GM18951 (cell line): ENCODE measurements around the gene ZNF81.
"Not testable (repeated sequence)": the region's sequence is repeated elsewhere in the genome, so short reads cannot be mapped to it uniquely, and the experiment has no call there.

Experiments
- POLR2A ChIP-seq: IDR thresholded peaks from 4 replicates; pipeline ENCODE4 v1.6.1; 2011; ENCODE audit warnings: mild to moderate bottlenecking; ENCODE audit not compliant: insufficient read length, insufficient read depth; ENCODE audit errors: extremely low read depth
- in situ Hi-C: fragments of 300-500 bp; cut with MboI; formaldehyde crosslinking; loops from one replicate; pipeline ENCODE4 v1.12.0; 2022; ENCODE audit warnings: low sequenced_read_pairs, mixed read lengths, inconsistent platforms; ENCODE audit not compliant: unreplicated experiment

Gene ZNF81

DNA sequence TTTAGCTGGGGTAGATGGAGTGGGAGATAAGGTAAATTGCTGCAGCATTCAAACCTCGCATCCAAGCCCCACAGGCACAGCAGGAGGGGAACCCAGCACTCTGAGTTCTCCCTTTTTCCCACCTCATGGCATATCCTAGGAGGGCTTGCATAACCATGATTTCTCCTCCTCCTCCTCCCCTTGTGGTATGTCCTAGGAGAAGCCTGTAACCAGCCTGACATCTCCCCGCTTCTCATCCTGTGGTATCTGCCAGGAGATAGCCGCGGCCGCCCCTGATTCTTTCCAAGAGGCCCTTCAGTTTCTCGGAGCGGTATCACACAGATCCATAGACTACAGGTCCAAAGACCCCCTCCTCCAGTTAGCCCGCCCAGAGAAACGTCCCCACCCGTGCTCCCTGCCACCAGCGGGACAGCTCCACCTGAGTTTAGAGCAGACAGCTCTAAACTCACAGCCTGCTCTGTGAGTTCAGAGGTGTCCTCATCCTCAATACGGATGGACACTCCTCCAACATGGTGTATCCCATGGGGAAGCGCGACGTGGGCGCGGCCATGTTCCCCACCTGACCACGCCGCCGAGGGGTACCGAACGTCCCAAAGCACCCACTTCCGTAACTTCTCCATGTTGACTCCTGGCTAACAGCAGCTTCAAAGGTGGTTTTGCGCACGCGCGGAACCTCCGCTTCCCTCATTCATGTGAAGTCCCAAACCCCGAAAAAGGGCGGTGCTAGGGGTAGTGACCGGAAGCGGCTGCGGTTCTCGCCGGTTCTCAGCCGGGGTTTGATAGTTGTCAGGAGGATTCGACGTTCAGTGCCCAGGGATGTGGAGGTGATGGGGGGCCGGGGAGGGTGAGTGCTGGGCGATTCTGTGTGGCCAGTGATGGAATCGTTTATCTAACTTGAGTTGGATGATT, at the start of gene ZNF81:
ZNF81 (plus strand) TSS at position 739 of the 909 bp plus-strand sequence. CDS start 9,366 bp downstream, outside the sequence.
- peak; percentile 65 for TF ChIP-seq POLR2A
- in situ Hi-C loops: loop anchor here (25.0 kb wide), 1 partner anchor 201 kb away; no protein-coding TSS in a partner anchor

DNA sequence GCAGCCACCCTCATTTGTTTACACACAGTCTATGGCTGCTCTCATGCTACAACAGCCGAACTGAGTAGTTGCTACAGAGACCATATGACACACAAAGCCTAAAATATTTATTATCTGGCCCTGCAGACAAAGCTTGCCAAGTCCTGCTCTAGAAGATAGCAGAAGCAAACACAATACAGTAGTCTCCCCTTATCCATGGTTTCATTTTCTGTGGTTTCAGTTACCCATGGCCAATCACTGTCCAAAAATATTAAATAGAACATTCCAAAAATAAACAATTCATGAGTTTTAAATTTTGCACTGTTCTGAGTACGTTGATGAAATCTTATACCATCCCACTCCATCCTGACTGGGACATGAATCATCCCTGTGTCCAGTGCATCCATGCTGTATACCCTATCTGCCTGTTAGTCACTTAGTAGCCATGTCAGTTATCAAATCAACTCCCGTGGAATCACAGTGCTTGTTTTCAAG, 40.2 kb upstream of the ZNF81 start:
- in situ Hi-C loops: no loop called here
- TF ChIP-seq POLR2A: no peak

DNA sequence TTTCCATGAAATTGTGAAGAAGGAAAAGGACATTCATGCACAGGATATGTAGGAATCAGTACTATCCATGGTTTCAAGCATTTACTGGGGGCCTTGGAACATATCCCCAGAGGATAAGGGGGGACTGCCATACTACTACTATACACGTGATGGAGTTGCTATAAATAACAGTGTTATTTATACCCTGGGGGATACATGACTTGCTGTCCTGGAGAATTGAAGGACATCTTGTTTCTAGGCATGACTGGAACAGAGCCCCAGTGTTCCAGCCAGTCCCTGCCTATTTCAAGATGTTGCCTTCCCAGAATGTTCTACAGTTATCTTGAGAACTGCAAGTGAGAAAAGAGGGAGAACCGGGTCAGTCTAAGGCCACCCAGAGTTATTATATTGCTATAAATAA, 39.6 kb upstream of the ZNF81 start:
- no peak for TF ChIP-seq POLR2A
- in situ Hi-C loops: no loop called here

DNA sequence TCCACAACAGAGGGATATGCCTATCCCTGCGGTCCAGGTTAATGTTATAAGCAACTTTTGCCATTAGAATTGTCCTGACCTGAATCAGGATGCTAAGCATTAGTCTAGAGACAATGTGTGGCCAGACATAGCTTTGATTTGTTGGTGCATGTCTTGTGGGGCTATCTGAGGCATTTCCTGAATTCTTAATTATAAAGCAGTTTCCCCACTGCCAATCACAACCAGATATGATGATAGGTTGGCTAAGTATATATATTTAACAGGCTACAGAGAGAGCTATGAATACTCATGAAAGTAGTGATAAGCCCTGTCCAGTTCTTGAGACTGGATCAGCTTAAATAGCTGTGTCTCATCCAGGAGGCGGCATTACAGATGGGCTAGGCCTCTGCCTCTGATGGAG, 37.8 kb upstream of the ZNF81 start:
- no peak for TF ChIP-seq POLR2A
- in situ Hi-C loops: no loop called here

DNA sequence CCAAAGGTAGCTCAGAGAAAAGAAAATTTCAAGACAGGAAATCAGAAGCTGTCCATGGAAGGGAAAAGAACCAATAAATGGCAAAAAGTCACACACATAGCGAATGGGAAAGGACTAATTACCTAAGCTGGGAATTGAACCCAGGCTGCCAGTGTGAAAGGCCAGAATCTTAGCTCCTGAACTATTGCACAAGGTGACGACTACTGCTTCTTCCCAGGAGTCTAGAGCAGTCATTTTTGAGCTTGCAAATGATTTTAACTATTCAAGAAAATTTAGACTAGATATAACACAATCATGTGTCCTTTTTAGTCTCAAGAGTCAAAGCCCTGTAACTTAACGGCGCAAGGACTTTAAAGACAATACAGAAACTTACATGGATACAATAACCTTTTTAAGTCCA, 34.1 kb upstream of the ZNF81 start:
- in situ Hi-C loops: no loop called here
- TF ChIP-seq POLR2A: no peak

DNA sequence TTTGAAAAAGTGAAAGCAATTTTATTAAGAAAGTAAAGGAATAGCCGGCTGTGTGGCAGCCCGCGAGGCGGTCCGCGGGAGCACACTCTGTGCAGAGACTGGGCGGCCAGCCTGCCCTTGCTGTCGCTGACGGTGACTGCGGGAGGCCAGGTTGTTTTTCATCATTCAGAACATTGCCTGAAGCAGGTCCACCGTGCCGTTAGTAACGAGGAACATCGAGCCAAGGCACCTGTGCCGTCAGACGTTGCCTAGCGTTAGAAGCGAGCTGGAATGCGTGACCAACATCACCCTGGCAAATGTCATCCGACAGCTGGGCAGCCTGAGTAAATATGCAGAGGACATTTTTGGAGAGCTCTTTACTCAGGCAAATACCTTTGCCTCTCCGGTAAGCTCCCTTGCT, 33.6 kb upstream of the ZNF81 start:
- in situ Hi-C loops: not testable (repeated sequence)

DNA sequence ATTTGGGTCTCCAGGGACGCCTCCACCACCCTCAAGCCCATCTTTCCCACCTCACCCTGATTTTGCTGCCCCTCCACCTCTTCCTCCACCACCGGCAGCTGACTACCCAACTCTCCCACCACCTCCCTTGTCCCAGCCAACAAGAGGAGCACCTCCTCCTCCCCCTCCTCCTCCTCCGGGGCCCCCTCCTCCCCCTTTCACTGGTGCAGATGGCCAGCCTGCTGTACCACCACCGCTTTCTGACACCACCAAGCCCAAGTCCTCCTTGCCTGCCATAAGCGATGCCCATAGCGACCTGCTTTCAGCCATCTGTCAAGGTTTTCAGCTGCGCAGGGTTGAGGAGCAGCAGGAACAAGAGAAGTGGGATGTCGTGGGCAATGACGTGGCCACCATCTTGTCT, 32.4 kb upstream of the ZNF81 start:
- in situ Hi-C loops: no loop called here
- no peak for TF ChIP-seq POLR2A

DNA sequence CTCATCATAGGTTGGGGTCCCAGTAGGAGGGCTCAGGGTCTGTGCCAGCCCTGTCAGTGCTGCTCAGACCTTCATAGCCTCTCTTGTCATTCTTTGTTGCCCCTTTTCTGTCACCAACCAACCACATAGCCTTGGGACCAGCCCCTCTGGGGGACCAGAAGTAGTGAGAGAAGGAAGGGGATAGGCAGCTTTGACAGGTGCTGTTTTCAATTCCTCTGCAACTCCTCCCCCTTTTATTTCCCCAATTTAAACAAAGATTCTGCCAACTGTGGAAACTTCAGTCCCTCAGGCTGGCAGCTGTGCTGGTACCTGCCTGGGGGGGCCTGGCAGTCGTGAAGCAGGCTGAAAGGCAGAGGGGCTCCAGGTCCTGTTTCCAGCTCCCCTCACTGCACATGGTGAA, 30.9 kb upstream of the ZNF81 start:
- in situ Hi-C loops: not testable (repeated sequence)

DNA sequence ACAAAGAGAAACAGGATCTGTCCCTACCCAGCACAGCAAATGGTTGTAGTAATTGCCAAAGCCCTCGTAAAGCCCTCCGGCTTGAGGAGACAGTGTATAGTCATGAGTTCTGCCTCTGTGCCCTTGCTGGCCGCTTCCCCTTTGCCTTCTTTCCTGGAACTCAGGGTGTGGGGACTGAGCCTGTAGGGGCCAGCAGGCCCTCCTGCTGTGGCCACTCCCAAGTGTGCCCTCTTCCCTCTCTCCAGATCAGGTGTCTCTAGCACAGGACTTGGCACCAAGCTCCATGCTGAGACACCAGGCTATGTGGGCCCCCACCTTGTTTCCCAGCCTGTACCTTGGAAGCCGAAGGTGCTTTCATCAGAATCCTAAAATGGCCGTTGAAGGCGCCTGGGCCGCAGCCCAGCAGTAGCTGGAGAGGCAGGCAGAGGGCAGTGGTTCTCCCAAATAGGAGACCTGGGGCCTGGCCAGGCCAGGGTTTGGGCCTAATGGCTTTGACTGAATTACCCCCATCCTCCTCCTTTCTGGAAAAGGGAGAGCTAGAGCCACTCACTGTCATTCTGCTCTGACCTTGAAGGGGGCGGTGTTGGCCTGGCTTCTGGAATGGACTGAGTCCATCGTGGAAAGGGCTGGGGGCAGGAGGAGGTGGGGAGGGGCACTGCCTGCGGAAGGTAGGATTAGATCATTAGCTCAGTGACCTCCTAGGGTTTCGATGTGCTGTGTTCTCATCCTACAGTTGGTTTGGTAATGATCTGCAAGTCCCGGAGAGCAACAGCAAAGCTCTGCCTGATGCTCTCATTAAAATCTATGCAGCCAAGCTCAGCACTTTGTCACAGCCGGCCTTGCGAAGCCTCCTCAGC, 30.1 kb upstream of the ZNF81 start:
- in situ Hi-C loops: not testable (repeated sequence)

DNA sequence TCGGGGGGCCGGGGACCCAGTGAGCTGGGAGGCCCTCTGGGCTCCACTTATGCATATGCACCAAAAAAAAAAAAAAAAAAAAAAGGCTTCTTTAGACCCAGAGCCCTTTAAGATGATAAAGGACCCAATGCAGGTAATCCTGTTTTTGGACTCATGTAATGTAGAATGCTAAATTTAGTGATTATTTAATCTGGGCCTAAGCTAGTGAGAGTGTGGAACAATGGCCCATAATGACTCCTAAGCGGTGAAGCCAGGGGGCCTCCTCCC, 29.5 kb upstream of the ZNF81 start:
- in situ Hi-C loops: not testable (repeated sequence)

DNA sequence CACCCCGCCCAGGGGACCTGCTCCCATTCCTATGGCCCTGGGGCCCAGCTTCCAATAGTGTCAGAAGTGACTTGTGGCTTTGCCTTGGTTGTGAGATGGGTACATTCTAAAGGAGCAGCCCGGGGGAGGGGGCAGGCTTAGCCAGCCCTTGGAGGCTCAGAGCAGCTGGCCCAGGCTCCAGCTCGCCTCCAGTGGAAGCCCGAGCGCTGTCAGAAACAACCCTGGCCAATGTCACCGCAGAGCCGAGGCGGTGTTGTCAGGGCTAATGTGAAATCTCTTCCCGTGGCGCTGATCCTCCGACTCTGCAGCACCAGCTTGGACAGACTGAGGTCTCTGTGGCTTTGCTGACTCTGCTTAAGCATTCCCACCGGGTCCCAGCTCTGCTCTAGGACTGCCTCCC, 29.2 kb upstream of the ZNF81 start:
- no peak for TF ChIP-seq POLR2A
- in situ Hi-C loops: no loop called here

DNA sequence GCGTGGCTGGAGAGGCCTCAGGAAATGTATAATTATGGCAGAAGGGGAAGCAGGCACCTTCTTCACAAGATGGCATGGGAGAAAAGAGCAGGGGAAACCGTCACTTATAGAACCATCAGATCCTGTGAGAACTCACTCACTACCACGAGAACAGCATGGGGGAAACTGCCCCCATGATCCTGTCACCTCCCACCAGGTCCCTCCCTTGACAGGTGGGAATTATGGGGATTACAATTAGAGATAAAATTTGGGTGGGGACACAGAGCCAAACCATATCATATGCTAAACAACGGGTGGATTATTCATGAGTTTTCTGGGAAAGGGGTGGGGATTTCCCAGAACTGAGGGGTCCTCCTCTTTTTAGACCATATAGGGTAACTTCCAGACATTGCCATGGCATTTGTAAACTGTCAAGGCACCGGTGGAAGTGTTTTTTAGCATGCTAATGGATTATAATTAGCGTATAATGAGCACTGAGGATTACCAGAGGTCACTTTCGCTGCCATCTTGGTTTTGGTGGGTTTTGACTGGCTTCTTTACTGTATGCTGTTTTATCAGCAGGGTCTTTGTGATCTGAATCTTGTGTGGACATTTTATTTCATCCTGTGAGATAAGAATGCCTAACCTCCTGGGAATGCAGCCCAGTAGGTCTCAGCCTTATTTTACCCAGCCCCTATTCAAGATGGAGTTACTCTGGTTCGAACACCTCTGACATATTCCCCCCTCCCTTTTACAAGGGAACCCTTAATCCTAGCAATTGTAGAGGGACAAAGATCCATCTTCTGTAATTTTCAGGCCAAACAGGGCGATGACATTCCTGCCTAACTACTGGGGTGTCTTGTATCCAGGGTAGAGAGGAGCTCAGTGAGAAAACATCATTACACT, 27.6 kb upstream of the ZNF81 start:
- in situ Hi-C loops: no loop called here
- TF ChIP-seq POLR2A: no peak

DNA sequence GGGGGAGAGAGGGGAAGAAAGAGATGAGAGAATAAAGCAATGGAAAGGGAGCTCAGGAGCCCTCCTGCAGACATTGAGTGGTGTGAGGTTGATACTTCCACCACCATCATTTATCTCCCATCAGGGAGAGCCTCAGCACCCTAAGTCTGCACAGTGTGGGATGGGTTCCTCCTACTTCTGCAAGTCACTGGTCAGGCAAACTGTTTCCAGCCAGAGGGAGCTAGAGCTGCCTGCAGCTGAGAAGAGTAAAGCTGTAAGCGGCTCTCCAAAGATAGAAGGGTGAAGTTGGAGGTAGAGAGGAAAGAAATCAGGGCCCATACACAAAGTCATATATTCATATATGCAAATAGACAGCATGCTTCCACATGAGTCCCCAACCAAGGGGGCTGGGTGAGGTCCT, 21.9 kb upstream of the ZNF81 start:
- TF ChIP-seq POLR2A: no peak
- in situ Hi-C loops: no loop called here
